Measurements from ENCODE around the gene SYNPR.
"Not testable (repeated sequence)": the region's sequence is repeated elsewhere in the genome, so short reads cannot be mapped to it uniquely, and the experiment has no call there.

SYNPR gene

DNA sequence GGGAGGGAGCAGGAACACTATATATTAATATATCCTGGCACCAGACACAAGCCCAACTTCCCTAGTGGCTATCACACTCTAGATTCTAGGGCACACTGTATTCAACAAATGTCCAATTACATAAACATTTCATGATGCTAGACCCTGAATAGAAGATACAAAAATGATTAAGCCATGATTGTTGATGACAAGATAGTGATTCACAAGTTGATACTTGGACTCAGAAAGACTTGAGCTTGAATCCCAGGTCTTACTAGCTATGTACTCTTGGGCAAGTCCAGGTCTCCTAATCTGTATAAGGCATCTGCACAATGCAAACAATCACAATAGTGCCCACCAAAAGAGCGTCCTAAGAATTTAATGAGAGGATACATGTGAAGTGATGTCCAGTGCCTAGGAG lies 364.4 kb downstream of the SYNPR start:
- no peak for DNase-seq

DNA sequence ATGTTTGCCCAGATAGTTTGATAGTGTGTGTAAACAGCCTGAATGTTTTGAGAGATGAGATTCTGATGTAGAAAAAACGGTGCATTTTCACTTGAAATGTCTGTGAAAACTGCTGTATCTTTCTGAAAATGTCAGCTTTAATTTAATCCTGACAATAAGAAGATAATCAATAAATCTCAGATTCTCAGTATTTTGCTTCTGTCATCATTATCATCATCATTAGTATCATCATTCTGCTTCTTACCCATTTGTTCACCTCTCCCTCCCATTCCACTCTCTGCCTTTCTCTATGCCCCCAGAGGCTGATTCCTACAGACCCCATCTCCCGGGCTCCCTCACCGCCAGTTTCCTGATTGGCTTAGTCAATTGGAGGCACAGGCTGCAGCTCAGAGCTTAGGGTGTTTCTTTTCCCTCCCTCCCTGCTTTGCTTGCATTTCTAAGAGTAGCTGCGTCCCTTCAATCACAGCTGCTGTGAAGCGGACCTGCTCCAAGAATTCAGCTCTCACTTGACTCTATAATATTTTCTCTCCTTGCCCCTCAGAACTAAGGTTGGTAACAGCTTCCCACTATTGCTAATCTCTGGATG lies 366.2 kb downstream of the SYNPR start:
- DNase-seq: no peak

DNA sequence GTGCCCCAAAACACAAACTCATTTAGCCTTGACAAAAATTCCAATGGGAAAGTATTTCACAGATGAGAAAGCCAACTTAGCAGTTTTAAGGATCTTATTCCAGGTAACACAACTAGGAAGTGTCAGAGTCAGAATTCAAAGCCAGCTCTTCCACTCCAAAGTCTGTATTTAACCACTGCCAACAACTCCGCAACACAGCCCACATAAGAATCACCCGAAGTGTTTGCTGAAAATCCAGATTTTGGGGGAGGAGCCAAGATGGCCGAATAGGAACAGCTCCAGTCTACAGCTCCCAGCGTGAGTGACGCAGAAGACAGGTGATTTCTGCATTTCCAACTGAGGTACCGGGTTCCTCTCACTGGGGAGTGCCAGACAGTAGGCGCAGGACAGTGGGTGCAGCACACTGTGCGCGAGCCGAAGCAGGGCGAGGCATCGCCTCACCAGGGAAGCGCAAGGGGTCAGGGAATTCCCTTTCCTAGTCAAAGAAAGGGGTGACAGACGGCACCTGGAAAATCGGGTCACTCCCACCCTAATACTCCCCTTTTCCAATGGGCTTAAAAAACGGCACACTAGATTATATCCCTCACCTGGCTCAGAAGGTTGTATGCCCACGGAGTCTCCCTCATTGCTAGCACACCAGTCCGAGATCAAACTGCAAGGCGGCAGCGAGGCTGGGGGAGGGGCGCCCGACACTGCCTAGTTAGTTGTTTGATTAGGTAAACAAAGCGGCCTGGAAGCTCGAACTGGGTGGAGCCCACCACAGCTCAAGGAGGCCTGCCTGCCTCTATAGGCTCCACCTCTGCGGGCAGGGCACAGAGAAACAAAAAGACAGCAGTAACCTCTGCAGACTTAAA lies 367.0 kb downstream of the SYNPR start:
- DNase-seq: not testable (repeated sequence)

DNA sequence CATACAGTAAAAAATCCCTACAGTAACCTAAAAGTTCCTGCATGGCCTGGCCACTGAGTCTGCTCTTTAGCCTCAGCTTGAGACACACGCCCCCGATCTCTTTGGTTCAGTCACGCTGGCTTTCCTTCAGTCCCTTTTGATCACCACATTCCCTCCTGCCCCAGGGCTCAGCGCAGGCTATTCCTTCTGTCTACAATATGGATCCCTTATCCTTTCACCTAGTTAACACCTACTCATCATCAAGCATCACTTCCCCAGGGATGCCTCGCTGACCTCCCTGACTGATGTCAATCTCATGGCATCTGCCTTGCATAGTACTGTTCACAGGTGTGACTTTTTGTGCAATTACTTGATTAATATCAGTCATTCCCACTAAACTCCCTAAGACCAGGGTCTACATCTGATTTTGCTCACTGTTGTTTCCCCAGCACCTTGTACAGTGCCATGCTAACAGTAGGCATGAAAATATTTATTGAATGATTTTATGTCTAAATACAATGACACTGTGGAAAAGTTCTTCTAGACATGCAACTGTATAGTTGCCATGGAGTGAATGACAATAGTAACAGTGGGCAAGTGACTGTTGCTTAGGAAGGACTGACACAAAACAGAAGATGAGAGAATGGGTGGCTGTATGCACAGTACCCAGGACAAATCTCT lies 374.1 kb downstream of the SYNPR start, which contains the start of gene SNTN:
Gene SNTN, plus strand, starts transcription at position 610 of the 660 bp plus-strand sequence. Its CDS starts 13 bp downstream, at position 623.
- DNase-seq: no peak

DNA sequence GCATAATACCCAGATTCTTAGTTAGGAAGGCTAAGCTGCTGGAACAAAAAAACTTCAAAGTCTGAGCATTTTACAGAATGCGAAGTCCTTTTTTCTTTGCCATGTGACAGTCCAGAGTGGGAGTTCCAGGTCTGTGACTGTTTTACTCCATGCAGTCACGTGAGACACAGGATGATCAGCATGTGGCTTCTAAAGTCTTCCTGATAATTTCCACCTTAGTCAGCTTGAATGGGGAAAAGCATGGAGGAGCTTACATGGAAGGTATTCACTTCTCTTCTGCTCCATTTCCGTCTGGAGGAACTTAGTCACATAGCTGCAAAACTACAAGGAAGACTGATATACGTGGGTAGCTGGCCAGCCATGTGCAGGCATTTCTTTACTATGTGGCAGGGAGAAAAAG lies 376.1 kb downstream of the SYNPR start:
- DNase-seq: no peak

GRCh38 chr3:63654931-63655330 lies 376.8 kb downstream of the SYNPR start:
- no peak for DNase-seq

DNA sequence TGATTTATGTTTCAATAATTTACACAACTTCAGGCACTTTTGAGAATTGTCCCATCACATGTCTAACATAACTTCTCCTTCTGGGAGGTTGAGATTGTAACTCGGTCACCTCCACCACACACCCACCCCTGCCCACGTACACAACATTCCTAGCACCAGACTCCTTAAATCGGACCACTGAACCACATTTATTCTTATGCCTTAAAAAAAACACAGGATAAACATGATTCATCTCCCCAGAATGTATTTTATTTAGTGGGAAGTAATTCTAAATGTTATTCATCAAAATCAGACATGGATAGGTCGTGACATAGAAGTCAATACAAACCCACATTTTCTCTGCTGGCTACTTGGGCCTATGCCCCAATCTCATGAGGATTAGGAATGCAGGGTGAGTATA lies 377.4 kb downstream of the SYNPR start:
- DNase-seq: no peak

- no peak for DNase-seq
These were observed 378.7 kb downstream of the SYNPR start for GRCh38 chr3:63656786-63657185.

DNA sequence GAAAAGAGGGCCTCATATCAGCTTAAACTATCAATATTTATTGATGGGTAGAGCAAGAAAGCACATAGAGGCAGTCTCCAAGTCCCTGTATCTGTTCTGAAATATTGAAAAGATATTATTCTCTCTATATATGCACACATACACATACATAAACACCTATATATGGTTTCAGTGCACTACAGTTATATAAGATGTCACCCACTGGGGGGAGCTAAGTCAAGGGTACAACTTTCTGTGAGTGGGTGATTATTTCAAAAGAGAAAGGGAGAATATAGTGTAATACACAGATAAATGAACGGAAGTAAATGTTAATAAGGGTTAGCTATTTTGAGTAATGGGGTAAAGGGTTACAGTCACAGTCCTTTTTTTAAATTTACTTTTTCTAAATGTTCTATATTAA lies 383.1 kb downstream of the SYNPR start:
- DNase-seq: no peak

GRCh38 chr3:63662011-63662410 lies 383.9 kb downstream of the SYNPR start:
- no peak for DNase-seq

DNA sequence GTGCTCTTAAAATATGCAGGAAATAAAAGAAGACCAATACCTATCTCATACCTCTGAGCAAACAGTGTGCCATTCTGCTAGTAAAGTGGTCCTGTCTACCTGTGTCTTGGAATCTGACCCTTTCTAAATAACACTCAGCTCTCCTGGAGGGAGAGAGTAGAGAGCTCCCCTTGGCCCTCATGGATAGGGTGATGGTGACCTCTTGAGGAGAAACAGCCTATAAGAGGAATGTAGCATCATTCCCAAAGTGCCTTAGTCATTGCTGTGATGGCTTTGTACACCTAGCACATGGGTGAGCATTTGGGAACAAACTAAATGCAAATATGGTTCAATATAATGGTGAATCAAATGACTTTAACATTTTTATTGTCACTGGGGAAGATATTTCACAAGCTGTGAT lies 384.4 kb downstream of the SYNPR start:
- DNase-seq: no peak
